Ishikawa (cell line): Measurements from ENCODE around the gene ARAP1.

Experiments
- CEBPB ChIP-seq: IDR thresholded peaks from 2 replicates; pipeline ENCODE4 v1.6.1; 2012
- CREB1 ChIP-seq: IDR thresholded peaks from 2 replicates; pipeline ENCODE4 v1.6.1; 2012; ENCODE audit warnings: low read depth
- EGR1 ChIP-seq: IDR thresholded peaks from 2 replicates; pipeline ENCODE4 v1.6.1; 2012
- EP300 ChIP-seq: IDR thresholded peaks from 2 replicates; pipeline ENCODE4 v1.6.1; 2012; ENCODE audit warnings: borderline replicate concordance
- FOXM1 ChIP-seq: IDR thresholded peaks from 2 replicates; pipeline ENCODE4 v1.6.1; 2012; ENCODE audit warnings: low read depth, borderline replicate concordance
- MAX ChIP-seq: IDR thresholded peaks from 2 replicates; pipeline ENCODE4 v1.6.1; 2012
- NFIC ChIP-seq: IDR thresholded peaks from 2 replicates; pipeline ENCODE4 v1.6.1; 2012
- RAD21 ChIP-seq: IDR thresholded peaks from 2 replicates; pipeline ENCODE4 v1.6.1; 2012; ENCODE audit warnings: low read depth
- TAF1 ChIP-seq: IDR thresholded peaks from 2 replicates; pipeline ENCODE4 v1.6.1; 2012; ENCODE audit warnings: low read depth, mild to moderate bottlenecking
- TCF12 ChIP-seq: IDR thresholded peaks from 2 replicates; pipeline ENCODE4 v1.6.1; 2012; ENCODE audit warnings: low read depth
- TEAD4 ChIP-seq: IDR thresholded peaks from 2 replicates; pipeline ENCODE4 v1.6.1; 2012
- USF1 ChIP-seq: IDR thresholded peaks from 2 replicates; pipeline ENCODE4 v1.6.1; 2012
- YY1 ChIP-seq: IDR thresholded peaks from 2 replicates; pipeline ENCODE4 v1.6.1; 2012; ENCODE audit warnings: low read depth
- ZBTB7A ChIP-seq: IDR thresholded peaks from 2 replicates; pipeline ENCODE4 v1.6.1; 2012; ENCODE audit warnings: low read depth
- TF ChIP-seq, protein P1 (sequence below): IDR thresholded peaks from 2 replicates; pipeline ENCODE4 v1.6.1; 2012; ENCODE audit warnings: low read depth, mild to moderate bottlenecking

ARAP1 gene

GRCh38 chr11:72777755-72778278, 25.6 kb upstream of the ARAP1 start:
- TF ChIP-seq EGR1 (no peak), CEBPB (no peak), NFIC (no peak), EP300 (no peak), TEAD4 (no peak), ZBTB7A (no peak), MAX (no peak), CREB1 (no peak), YY1 (no peak), FOXM1 (no peak), TCF12 (no peak), USF1 (no peak), TAF1 (no peak), RAD21 (no peak)
- TF ChIP-seq, protein P1, sequence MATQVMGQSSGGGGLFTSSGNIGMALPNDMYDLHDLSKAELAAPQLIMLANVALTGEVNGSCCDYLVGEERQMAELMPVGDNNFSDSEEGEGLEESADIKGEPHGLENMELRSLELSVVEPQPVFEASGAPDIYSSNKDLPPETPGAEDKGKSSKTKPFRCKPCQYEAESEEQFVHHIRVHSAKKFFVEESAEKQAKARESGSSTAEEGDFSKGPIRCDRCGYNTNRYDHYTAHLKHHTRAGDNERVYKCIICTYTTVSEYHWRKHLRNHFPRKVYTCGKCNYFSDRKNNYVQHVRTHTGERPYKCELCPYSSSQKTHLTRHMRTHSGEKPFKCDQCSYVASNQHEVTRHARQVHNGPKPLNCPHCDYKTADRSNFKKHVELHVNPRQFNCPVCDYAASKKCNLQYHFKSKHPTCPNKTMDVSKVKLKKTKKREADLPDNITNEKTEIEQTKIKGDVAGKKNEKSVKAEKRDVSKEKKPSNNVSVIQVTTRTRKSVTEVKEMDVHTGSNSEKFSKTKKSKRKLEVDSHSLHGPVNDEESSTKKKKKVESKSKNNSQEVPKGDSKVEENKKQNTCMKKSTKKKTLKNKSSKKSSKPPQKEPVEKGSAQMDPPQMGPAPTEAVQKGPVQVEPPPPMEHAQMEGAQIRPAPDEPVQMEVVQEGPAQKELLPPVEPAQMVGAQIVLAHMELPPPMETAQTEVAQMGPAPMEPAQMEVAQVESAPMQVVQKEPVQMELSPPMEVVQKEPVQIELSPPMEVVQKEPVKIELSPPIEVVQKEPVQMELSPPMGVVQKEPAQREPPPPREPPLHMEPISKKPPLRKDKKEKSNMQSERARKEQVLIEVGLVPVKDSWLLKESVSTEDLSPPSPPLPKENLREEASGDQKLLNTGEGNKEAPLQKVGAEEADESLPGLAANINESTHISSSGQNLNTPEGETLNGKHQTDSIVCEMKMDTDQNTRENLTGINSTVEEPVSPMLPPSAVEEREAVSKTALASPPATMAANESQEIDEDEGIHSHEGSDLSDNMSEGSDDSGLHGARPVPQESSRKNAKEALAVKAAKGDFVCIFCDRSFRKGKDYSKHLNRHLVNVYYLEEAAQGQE: no peak

- TF ChIP-seq FOXM1: no peak
- no peak for TF ChIP-seq EGR1
- no peak for TF ChIP-seq TEAD4
- TF ChIP-seq TCF12: no peak
- TF ChIP-seq TAF1: no peak
- no peak for TF ChIP-seq MAX
- no peak for TF ChIP-seq EP300
- TF ChIP-seq, protein P1: no peak
- no peak for TF ChIP-seq USF1
- TF ChIP-seq YY1: no peak
- TF ChIP-seq CREB1: no peak
- no peak for TF ChIP-seq RAD21
- TF ChIP-seq NFIC: no peak
- TF ChIP-seq ZBTB7A: no peak
- no peak for TF ChIP-seq CEBPB
Measured at GRCh38 chr11:72776844-72777754, 24.9 kb upstream of the ARAP1 start.

DNA sequence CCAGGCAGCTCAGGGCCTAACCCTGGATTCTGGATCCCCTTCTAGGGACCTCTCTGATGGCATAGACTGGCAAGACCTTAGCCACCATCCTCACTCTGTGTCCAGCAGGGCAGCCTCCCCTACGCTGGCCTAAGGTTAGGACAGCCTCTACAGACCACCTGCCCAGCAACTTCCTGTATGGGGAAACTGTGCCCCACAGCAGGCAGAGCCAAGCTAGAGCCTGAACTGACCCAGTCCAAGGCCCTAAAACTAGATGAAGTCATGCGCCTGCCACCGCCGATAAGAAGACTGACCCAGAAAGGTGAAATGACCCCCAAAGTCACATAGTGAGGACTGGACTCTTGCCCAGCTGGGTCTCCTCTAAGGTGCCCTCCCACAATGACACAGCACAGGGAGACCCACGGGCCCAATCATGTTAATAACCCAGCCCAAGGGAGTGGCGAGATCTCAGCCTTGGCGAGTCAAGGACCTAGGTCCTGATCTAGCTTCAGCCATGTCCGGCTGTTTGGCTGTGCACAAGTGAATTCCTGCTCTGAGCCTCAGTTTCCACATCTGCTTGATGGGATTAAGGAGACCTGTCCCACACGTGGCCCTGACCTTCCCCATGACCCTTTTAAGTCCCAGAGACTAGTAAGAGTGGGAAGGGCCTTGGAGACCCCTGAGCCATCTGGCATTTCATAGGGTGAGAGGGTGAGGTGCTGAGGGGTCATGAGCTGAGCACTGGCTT, 24.1 kb upstream of the ARAP1 start:
- TF ChIP-seq TEAD4 (no peak), FOXM1 (no peak)

- no peak for TF ChIP-seq TCF12
- no peak for TF ChIP-seq MAX
- no peak for TF ChIP-seq EGR1
Measured at GRCh38 chr11:72775288-72776110, 23.3 kb upstream of the ARAP1 start.

- no peak for TF ChIP-seq TEAD4
- no peak for TF ChIP-seq USF1
- TF ChIP-seq ZBTB7A: no peak
- TF ChIP-seq CREB1: no peak
- TF ChIP-seq YY1: no peak
- TF ChIP-seq EGR1: no peak
- no peak for TF ChIP-seq MAX
- no peak for TF ChIP-seq NFIC
- TF ChIP-seq TCF12: no peak
- TF ChIP-seq FOXM1: no peak
- no peak for TF ChIP-seq TAF1
- no peak for TF ChIP-seq EP300
- TF ChIP-seq, protein P1: no peak
- TF ChIP-seq CEBPB: no peak
- TF ChIP-seq RAD21: no peak
Measured at GRCh38 chr11:72774499-72774898, 22.3 kb upstream of the ARAP1 start.
